GM19193 (cell line): ENCODE measurements around the gene CEP290.

ENCODE experiments used
- POLR2A ChIP-seq: IDR thresholded peaks from 4 replicates; pipeline ENCODE4 v1.6.1; 2011; ENCODE audit not compliant: insufficient read depth, insufficient read length; ENCODE audit errors: extremely low read depth

CEP290 gene

DNA sequence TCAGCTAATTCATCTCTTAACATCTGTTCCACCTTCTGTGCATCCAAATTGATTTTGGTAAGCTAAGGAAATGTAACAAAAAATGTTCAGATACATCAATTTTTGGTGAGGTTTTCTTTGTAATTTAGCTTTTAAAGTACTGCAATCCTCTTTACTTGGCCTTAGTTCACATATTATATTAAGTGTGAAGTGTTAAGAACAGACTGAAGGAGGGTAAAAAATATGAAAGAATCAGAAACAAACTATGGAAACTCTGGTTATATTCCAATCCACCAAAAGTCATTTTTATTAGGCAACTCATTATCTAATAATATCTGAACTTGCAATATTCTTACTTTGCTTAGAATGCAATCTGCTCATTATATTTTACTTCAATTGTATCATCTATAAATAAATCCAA is 49.1 kb downstream of the CEP290 start:
- TF ChIP-seq POLR2A: no peak

GRCh38 chr12:88084210-88084609 is 57.7 kb downstream of the CEP290 start:
- no peak for TF ChIP-seq POLR2A

DNA sequence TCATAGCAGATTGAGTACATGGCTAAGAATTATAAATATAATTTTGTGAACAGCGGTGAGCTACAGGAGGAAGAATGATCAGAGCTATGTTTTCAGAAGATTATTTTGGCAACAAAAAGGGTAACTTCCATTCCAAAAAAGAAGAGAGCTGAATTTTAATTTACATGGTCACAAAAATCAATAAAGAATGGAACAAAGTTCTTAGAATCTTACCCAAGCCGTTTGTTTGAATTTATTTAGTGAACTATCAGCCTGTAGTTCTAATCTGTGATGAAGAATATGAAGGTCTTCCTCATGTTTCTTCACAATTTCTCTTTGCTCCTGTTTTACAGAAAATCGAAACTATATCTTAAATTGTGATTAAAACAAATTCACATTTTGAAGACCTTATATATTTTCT is 58.3 kb downstream of the CEP290 start:
- TF ChIP-seq POLR2A: no peak

DNA sequence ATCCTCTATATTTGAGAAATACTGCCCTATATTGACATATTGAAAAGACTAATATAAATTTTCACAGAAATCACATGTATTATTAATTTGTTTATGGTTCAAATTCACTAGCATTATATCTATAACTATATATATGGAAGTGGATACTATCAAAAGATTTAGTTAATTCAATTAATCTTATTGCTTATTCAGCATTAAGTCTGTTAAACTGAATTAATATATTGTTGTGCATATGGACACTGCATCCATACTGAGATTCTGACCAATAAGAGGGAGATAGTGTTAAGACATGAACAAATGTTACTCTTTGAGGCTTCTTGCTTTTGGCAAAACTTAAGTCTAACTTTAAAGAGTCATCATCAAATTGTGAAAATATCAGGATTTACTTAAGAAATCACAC is 60.6 kb downstream of the CEP290 start:
- no peak for TF ChIP-seq POLR2A

- TF ChIP-seq POLR2A: no peak
These were observed 74.6 kb downstream of the CEP290 start for GRCh38 chr12:88067301-88067700.

- no peak for TF ChIP-seq POLR2A
These were observed 78.5 kb downstream of the CEP290 start for GRCh38 chr12:88063375-88063774.

GRCh38 chr12:88062474-88062873 is 79.4 kb downstream of the CEP290 start:
- no peak for TF ChIP-seq POLR2A

DNA sequence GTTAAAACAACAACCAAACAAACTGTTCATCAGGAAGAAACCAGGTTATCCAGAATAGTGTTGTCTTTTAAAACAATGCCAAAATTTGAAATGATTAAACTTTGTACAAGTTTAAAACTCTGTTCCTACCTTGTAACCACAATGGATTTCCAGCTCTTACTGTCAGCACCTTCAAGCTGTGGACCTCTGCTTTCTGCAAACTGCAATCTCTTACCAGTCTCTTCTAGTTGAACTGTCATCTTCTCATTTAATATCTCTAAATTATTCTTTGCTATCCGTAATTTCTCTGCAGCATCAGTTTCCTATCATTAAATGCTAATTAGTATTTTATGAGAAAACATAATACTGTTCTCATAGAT is 83.2 kb downstream of the CEP290 start:
- TF ChIP-seq POLR2A: no peak

- TF ChIP-seq POLR2A: no peak
These were observed 83.7 kb downstream of the CEP290 start for GRCh38 chr12:88057994-88058718.

DNA sequence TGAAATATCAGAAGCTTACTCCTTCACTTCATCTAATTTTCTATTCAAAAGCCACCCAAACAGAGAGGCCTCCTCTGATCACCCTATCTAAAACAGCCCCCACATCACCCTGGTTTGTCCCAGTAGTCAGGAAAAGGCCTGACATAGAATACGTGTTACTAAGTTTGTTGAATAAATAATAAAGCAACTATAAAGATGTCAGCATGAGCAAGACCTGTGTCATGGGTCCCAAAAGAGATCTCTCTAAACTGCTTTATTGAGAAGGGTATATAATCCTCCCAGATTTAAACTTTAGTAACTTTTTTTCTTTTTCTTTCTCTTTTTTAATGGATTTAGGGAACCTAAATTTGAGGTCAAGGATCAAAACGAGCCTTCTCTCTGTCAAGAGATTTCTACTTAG is 85.3 kb downstream of the CEP290 start:
- TF ChIP-seq POLR2A: no peak

GRCh38 chr12:88052686-88053085 is 89.2 kb downstream of the CEP290 start:
- no peak for TF ChIP-seq POLR2A

- no peak for TF ChIP-seq POLR2A
These were observed 97.9 kb downstream of the CEP290 start for GRCh38 chr12:88044035-88044434.

DNA sequence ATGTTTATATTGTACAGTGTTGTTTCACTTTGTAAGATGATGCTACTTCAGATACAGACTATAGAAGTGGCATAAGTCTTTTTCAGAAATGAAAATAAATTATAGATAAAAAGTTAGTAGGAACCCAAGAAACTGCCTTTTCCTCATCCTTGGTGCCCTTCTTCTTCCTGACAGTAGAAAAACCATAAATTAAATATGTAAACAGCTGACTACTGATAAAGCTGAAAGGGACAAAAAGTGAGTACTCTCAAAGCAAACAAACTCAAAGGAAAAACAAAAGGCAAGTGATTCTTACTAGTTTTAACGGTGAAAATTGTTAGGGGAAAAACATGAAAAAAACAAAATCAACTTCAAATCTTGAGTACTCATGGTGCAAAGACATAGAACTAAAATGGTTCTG is 104.1 kb downstream of the CEP290 start:
- TF ChIP-seq POLR2A: no peak

- no peak for TF ChIP-seq POLR2A
These were observed 105.4 kb downstream of the CEP290 start for GRCh38 chr12:88036353-88036965.

GRCh38 chr12:88035907-88036289 is 106.0 kb downstream of the CEP290 start:
- TF ChIP-seq POLR2A: no peak

DNA sequence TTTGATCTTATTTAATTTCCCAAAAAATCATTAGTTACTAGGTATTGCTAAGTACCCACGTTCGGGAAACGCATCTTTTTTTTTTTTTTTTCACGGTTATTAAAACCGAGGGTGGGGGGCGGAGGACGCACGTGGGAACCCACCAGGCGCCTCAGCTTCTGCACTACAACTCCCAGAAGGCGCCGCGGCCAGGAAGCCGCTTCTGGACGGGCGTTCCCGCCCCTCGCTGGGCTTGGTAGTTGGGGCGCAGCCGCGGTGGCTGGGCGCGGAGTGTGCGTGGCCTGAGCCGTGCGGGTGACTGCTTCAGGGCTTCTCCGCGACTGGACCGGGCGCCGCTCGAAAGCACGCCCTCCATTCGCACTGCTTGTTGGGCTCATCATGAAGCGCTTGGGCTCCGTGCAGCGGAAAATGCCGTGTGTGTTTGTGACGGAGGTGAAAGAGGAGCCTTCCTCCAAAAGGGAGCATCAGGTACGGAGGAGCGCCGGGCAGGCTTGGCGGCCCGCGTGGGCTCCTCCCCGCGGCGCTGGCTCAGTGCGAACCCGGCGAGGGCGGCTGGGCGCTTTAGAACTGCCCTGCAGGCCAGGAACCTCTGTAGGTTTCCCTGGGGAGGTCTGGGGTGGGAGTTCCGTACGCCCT is 106.5 kb downstream of the CEP290 start:
- TF ChIP-seq POLR2A: peak; percentile 95
